Lung microvascular endothelial cell (primary cell): ENCODE measurements around the gene RBMS1. TPM values are rescaled to one million over a fixed set of nuclear protein-coding genes. Genes with fewer than 3 reads are reported as not detected.

Experiments used
- DNase-seq, 2 donors: peaks; one replicate each; pipeline versions ENCODE4 v3.0.0 to v3.0.0-alpha.2; 2010; ENCODE audit warnings: low read depth in 2 of 2
- total RNA-seq: library from RNA; depleted of rRNA; stranded (reverse); fragments of >200 nt; gene quantifications from 2 replicates; pipeline ENCODE4 v1.2.1, GENCODE V29; 2014

RBMS1 gene
- total RNA-seq, 1 donor from 2014 or later, result 74.2 TPM

DNA sequence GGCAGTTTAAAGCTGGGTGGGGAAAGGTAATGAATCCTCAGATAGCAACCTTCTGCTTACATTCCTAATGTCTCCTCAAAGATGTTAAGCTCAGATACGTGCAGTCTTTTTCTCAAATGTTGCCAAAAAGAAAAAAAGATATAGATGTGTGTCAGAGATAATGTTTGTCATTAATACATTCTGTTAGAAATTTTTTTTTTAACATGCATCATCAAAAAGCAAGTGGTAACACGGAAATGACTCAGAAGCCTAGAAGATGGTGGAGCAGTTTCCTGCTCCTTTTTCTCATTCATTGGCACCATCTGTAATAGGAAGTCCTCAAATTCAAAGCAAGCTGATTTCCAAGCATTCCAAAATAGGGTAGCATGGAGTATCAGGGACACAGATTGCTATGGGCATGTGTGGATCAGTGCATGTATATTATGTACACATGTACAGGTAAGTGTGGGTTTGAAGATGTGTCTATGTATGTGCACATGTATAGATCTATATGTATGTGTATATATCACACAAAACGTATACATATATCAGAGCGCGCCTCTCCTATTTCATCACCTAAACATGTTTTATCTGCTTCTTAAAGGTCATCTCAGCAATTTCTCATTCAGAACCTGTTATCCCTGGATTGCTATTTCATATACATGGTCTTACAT is 213.7 kb downstream of the RBMS1 start:
- DNase-seq, result peak in 1 of 2 donors; percentile 87

DNA sequence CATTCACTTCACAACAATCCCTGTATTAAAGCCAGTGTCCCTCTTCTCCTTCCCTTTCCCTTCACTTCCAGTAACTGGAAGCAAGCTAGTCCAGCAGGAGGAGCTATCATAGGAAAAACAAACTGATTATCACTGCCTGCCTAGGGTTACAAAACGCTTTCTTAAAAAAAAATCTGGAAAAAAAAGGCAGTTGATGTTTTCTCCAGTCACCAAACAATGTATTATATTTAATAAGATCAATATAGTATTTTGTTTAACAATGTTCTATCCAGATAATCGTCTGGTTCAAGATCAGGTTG is 214.8 kb downstream of the RBMS1 start:
- peak; percentile 60 to 65 for DNase-seq

DNA sequence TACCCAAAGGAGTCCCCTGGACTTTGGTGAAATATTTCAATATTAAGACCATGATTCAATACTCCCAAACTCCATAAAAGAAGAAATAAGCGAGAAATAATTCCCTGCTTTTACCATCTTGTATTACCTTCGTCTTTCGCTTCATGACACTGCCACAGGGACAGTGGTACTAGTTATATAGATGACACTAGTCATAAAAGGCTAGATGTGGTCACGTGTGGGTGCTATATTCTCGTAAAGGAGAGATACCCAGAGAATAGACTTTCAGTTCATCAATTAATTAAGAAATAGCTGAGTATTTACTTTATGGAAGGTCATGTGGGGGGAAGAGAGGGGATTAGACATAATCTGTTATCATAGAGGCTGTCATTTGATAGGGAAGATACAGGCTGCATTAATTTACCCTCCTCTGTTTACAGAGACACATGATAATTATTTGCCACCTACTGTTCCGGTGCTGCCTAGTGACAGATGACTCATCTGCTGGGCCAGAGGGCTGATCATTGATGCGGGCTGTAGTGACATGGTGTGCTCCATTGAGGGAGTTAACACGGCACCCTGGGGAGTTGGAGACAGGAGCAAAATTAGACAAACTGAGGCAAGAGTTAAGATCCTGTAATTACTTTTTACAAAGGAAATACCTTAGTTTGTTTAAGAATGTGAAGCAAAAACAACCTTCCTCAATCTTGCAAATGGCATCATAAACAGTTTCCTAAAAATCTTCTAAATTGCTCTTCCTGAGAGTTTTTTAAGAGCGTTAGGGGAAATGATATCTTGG is 215.3 kb downstream of the RBMS1 start:
- no peak for DNase-seq

DNA sequence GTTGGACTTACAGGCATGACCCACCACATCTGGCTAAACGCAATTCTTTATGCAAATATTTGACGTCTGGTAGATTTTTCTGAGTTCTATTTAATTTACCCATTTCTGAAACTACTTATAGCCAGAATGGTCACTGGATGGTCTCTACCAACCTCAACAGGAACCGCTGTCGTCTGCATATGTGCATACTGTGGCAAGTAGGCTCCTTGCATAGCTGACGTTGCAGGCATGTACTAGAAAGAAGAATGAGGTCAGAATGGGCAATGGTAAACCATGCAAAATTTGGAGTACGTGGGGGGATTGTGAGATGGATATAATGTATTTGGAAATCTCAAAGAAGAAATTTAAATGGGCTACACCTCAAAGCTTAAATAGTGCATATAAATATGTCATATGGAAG is 216.5 kb downstream of the RBMS1 start:
- no peak for DNase-seq

DNA sequence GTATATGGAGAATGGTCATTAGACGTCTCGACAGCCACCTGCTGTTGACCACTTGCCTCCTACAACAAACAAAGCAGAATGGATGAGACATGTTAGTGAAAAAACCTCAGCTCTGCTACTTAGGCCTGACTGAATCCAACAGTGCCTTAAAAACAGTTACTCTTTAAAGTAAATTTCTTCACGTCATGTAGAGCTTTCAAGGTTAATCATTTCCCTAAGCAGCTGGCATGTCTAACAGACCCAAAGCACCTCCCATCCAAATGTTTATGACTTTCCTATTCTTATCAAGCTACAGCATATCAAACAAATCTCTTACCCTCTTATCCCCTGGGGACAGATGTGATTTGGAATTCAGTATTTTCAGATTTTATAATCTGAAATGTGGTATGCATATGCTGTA is 218.0 kb downstream of the RBMS1 start:
- no peak for DNase-seq

DNA sequence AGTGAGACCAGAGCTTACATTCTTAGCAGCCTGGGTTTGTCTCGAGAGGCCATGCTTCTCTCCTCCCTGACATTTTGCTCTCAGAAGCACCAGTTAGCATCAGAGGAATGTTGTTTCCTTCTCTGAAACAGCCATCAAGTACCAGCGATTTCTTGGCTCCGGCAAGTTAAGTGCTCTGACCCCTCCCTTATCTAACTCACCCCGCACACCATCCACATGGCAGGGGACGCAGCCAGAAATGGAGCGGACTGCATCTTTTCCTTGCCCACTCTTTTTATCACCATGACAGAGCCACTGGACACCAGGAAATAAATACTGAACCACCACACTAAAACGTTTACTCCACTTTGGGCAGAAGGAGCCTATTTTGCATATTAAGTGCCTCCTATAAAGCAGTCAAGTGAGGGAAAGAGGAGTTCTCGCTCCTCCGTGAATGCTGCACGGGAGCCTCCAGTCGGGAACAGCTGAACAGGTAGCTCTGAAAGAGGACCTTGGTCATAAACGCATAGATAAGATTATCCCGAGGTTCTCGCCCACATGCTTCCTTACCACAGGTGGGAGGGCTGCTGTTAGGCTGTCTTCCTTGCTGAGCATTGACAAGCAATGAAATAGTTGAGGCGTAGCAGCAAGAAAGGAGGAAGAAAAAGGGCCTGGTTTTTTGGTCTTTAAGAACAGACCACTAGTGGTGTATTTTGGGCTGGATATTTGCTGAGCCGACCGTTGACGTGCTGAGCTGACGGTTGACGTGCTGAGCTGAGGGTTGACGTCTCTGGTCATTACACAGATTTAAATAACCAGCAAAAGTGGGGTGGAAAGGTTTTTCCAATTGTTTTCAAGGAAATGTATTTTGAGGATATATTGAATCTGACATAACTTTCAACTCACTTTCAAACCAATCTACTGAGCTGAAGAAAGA is 222.2 kb downstream of the RBMS1 start:
- no peak for DNase-seq

DNA sequence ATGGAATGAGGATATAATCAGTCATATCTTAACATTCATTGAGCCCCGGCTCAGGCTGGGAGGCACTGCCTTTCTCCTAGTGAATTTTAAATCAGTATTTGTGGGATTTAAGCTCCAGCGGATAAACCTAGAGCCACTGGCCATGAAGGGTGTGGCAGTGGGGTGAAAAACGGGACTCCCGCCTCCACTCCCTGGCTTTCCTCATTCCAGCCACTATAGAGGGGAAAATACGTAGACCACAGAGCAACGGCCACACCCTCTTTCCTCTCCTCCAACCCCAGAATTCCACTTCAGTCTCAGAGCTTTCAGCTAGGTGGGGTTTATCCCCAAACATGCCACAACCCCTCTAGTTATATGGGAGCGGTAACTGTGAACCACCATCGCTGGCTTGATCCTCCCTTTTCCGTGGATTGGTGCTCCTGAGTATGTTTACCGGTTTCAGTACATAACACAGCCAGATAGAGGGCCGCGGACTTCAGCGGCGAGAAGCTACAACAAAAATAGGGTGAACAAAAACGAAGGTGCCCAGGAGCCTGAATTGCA is 223.0 kb downstream of the RBMS1 start:
- DNase-seq, result no peak

DNA sequence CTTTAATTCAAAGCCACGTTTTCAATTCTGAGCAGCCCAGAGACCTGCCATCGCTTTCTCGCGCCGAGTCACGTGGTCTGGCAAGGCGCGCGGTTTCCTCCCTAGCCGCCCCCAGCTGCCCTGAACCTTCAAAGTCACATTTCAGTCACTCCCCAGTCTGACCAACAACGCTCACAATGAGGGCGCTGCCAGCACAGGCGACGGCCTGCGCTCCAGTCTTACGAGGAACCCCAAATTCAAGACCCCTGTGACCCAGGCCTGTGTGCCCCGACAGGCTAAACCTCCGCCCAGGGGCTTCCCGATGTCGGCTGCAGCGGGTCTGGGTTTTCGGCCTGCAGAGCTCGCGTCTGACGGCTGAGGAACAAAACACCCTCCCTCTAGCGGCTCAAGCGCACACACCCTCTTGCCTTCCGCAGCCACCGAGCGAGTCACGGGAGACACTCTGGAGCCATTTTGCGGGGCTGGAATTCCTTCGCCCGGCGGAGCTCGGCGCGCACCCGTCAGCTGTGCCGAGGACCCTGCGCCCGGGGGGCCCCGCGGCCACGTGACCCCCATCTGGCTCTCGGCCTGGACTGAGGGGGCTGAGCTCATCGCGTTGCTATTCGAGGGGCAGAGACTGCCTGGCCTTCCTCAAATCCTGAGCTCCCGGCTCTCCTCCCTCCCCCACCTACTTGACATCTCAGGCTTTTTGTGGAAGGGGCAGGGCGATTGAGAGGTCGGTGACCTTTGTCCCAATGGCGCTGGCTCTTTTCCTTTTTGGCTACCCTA is 223.6 kb downstream of the RBMS1 start:
- peak; percentile 84 to 92 for DNase-seq

DNA sequence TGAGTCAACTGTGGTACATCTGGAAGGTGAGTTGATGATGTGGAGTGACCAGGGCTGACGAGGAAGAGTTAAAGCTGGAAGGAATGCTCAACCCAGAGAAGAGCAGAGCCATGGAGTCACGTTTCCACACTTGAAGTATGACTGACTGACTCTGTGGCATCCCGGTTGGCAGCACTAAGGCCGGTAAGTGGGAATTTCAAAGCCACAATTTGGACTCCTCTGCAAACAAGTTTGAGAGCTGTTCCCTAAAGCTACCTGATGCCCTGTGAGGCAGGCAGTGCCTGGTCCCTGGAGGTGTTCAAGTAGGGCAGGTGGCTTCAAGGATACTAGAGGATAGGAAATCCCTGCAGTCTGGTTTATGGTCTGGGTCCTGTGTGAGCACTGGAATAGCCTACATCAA is 224.2 kb downstream of the RBMS1 start:
- DNase-seq, result no peak

DNA sequence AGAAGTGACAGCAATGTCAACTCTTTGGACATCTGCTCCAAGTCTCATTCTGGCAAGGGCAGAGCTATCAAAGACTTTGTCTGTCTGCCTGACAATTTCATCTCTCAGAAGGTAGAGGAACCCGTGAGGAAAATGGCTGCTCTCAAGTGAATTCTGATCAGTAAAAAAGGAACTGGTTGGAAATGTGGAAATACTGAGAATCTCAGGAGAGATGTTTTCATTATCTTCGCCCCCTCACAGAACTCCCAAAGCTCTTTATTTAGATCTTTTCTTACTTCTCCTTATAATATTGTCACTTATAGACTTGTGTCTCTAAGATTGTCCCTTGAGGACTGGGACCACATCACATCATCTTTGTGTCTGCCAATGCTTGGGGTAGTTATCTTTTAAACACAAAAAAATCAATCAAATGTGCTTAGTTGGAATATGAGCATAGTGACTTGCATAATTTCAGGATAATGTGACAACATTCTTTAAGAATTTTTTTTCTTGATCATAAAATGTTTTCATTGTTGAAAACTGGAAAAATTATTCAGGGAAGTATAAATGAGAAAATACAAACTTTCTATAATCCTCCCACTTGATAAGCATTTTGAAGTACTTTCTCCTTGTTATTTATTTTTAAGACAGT is 225.3 kb downstream of the RBMS1 start:
- no peak for DNase-seq

DNA sequence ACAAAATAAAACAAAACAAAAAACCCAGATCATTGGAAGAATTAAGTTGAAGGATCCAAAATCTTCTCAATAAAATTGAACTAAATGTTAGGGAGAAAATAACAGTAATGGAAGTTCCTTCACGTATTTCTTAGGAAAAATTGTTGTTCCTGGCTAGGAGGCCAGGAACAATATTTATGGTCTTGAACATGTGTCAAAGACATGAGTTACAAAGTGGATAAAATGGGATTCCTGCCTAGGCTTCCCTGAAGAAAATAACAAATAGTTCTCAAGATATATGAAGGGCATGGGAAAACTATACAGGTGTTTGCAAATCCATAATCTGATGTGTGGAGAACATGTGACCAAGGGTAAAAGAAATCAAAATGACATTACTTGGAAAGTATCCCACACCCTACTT is 225.9 kb downstream of the RBMS1 start:
- DNase-seq, result no peak

DNA sequence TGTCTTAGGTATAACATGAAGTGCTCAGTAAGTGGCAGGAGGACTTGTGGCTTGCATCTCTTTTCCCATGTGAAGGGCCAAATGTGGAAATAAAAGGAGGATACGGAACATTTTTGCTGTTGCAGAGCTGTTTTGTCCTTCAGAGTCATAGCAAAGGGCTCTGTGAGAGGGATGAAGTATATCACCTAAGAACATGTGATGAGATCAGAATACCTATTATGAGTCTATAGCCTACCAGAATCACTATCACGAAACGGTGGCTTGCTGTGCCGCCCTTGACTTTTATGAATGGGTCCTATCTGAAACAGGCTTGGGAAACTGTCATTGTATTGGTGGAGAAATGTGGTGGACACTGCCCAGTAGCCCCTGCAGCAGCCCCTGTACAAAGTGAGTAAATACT is 226.6 kb downstream of the RBMS1 start:
- DNase-seq, result no peak

DNA sequence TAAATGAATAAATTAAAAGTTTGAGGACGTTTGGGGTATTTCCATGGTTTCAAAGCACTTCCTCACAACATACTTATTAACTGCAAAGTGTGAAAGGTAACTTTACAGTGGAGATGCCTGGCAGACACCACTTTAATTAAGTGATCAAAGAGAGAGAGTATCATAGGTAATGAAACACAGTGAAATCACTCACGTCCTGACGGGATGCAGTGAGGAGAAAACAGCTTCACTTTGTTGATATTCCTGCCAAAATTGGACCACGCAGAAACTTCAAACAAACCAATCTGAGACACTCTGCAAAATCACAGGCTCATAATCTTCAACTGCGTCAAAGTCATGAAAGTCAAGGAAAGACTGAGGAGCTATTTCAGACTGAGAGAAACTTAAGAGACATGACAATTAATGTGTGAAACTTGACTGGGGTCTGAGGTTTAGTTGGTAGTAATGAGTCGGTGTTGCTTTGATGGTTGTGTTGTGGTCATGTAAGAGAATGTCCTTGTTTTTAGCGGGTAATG is 227.5 kb downstream of the RBMS1 start:
- DNase-seq, result no peak

DNA sequence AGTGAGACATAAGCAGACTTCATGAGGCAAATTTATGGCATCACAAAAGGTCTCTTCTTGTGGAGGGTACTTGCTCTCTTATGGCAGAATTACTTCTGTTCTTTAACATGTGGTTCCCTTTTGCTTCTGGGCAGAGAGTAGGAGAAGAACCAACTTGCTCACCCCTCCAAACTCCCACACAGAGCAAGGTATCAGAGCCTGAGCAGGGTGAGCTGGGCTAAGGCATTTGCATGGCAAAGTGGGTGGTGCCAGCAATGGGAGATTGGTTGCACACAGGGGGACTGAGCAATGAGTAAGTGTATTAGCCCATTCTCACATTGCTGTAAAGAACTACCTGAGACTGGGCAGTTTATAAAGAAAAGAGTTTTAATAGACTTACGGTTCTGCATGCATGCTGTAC is 229.3 kb downstream of the RBMS1 start:
- DNase-seq, result no peak

DNA sequence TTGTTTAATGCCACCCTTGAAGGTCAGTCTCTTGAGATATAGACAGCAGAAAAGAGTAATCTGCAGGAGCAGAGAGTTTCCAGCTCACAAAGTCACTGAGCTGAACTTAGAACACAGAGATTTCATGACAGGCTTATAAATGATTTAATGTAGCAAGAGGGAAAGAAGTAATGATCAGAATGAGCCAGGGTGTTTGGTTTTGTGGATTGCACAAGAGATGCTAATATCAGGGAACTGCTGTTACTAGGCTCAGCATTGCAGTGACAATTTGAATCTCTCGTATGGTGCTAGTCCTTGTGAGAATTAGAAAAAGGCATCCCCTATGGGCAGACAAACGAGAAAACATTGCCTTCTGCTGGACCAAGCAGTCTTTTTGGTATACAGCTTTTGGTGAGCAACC is 231.9 kb downstream of the RBMS1 start:
- no peak for DNase-seq

DNA sequence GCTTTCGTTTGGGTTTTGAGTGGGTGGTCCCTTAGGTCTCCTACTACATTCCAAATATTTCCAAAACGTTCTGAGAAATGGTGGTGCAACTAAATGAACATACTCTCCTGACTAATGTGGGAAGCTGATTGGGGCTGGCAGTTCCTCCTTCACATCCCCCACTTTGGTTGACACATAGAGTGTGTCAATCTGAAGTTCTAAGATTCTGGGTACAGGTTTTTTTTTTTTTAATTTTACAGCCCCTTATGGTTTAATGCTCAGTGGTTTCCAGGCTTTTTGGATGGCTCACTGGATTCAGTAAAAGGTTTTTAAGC is 235.2 kb downstream of the RBMS1 start:
- no peak for DNase-seq

DNA sequence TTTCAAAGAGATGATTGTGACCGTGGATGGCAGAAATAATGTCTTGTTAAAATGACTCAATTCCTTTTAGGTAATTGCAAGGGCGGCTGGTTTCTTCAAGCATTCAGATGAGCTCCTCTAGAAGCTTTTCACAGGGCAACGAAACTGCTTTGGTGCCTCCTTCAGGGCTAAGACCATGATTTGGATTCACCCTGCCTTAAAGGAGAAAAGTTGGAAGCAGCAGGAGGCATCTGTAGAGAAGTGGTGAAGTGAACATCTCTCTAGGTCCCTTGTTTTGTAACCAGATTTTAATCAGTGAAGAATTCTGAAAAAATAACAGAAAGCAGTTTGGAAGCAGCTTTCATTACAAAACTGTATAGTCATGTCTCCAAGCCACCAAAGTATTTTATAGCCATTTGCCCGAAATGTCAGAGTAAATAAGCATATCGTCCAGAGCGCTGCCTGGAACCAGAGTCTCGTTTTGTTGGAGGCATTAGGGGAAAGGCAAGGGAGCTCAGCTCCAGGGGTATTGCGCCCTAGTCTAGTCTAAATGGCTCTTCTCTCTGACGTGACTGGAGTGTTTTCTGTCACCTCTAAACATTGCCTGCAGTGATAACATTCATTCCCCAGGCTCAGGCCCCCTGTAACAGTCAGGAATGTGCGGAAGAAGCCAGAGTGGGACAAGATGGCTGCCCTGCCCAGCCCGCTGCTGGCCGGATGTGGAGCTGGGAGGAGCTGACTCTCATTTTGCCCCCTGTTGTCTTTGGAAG is 235.7 kb downstream of the RBMS1 start:
- no peak for DNase-seq

DNA sequence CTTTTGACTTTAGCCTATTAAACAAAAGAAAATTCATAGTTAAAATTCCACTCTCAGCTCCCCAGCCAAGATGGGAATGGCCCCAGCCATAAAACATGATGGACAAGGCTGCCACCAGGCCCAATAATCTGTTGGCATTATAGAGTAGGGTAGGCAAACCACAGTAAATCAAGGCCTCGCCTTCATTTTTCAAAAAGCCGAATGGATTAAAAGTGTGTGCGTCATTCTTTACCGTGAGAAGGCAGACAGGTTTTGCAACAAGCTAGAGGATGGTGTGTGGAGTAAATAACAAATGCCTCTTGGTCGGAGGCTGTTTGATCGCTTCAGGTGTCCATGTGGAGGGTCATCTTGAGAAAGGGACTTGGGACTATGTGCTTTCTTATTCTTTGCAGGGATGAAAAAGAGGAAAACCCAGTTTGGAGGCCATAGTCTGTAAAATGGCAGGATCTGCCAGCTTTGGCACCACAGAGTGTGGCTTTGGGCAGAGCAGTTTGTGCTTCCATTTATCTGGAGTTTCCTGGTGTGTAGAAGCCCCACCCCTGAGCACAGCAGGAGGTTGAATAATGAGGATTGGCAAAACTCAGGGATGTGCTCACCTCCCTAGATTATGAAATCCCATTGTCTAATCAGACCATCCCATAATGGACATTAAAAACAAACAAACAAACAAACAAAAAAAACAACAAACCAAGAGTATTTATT is 236.4 kb downstream of the RBMS1 start:
- peak in 1 of 2 donors; percentile 23 for DNase-seq

DNA sequence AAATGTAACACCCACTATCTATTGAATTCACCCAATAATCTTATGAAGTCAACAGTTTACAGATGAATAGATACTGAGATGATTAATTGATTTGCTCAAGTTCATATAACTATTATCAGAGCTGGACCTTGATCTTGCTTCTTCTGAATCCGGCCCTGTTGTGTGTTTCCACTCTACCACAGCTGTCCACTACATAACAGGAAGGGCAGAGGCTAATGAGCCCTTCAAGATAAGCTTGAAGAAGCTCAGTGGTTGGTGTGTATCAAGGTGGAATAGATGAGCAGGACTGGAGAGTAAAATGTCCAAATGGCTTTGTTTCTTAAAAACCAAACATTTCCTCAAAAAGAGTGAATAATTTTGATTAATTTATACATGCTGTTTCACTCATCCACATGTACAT is 237.1 kb downstream of the RBMS1 start:
- no peak for DNase-seq

DNA sequence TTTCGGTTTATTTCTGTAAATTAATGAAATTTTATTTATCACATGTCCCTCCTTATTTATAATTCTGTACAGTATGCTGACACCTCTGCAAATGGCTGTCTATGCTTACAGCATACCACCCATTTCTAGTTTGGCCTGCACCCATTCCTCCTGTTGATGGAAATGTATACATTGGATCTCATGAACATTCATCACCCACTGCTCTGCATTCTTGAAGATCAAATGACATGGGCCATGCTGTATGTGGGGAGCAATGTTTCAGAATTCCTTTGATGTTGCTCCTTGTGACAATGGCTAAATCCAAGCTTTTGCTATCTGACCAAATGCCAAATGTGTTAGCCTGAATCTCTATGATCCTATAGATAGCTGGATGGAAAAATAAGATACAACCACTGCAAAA is 238.2 kb downstream of the RBMS1 start:
- DNase-seq, result no peak
